Tibial nerve (tissue), 3 donors: ENCODE data around the gene MARCHF2.

Source experiments
- POLR2A ChIP-seq, 2 donors: fragments of 450-650 bp; IDR thresholded peaks; one replicate each; pipeline ENCODE4 v1.6.1; 2017; ENCODE audit warnings: antibody characterized with exemption in 2 of 2, mild to moderate bottlenecking in 2 of 2, moderate library complexity in 2 of 2
- TF ChIP-seq, protein P1 (sequence below), 5 experiments: fragments of 200-600 bp in 3 of 5; fragments of 450-650 bp in 2 of 5; sonication (generic) in 3 of 5; IDR thresholded peaks; one replicate each; pipeline ENCODE4 v1.5.1; 2016 to 2019; ENCODE audit warnings: antibody characterized with exemption in 5 of 5, mild to moderate bottlenecking in 3 of 5, moderate library complexity in 2 of 5

- TF ChIP-seq, protein P1, sequence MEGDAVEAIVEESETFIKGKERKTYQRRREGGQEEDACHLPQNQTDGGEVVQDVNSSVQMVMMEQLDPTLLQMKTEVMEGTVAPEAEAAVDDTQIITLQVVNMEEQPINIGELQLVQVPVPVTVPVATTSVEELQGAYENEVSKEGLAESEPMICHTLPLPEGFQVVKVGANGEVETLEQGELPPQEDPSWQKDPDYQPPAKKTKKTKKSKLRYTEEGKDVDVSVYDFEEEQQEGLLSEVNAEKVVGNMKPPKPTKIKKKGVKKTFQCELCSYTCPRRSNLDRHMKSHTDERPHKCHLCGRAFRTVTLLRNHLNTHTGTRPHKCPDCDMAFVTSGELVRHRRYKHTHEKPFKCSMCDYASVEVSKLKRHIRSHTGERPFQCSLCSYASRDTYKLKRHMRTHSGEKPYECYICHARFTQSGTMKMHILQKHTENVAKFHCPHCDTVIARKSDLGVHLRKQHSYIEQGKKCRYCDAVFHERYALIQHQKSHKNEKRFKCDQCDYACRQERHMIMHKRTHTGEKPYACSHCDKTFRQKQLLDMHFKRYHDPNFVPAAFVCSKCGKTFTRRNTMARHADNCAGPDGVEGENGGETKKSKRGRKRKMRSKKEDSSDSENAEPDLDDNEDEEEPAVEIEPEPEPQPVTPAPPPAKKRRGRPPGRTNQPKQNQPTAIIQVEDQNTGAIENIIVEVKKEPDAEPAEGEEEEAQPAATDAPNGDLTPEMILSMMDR (IDR thresholded peaks at IDR 0.05), result no peak
- TF ChIP-seq POLR2A (IDR thresholded peaks at IDR 0.05), result no peak
Measured at GRCh38 chr19:8403098-8403819, 9.8 kb upstream of the MARCHF2 start.
